ENCODE data around the gene CTTN.

GRCh38 chr11:70381350-70381749 lies 17.0 kb upstream of the CTTN start:
- TF ChIP-seq, protein P1, sequence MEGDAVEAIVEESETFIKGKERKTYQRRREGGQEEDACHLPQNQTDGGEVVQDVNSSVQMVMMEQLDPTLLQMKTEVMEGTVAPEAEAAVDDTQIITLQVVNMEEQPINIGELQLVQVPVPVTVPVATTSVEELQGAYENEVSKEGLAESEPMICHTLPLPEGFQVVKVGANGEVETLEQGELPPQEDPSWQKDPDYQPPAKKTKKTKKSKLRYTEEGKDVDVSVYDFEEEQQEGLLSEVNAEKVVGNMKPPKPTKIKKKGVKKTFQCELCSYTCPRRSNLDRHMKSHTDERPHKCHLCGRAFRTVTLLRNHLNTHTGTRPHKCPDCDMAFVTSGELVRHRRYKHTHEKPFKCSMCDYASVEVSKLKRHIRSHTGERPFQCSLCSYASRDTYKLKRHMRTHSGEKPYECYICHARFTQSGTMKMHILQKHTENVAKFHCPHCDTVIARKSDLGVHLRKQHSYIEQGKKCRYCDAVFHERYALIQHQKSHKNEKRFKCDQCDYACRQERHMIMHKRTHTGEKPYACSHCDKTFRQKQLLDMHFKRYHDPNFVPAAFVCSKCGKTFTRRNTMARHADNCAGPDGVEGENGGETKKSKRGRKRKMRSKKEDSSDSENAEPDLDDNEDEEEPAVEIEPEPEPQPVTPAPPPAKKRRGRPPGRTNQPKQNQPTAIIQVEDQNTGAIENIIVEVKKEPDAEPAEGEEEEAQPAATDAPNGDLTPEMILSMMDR (IDR thresholded peaks at IDR 0.05 in 2 of 3, conservative IDR thresholded peaks at IDR 0.05 in 1 of 3; ENCODE audit: insufficient read depth in 2 of 3, low read depth in 1 of 3, low read length in 3 of 3), result no peak
- TF ChIP-seq, protein P2, sequence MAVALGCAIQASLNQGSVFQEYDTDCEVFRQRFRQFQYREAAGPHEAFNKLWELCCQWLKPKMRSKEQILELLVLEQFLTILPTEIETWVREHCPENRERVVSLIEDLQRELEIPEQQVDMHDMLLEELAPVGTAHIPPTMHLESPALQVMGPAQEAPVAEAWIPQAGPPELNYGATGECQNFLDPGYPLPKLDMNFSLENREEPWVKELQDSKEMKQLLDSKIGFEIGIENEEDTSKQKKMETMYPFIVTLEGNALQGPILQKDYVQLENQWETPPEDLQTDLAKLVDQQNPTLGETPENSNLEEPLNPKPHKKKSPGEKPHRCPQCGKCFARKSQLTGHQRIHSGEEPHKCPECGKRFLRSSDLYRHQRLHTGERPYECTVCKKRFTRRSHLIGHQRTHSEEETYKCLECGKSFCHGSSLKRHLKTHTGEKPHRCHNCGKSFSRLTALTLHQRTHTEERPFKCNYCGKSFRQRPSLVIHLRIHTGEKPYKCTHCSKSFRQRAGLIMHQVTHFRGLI (CRISPR knock-in tag; IDR thresholded peaks at IDR 0.05), result no peak
- TF ChIP-seq, protein P3, sequence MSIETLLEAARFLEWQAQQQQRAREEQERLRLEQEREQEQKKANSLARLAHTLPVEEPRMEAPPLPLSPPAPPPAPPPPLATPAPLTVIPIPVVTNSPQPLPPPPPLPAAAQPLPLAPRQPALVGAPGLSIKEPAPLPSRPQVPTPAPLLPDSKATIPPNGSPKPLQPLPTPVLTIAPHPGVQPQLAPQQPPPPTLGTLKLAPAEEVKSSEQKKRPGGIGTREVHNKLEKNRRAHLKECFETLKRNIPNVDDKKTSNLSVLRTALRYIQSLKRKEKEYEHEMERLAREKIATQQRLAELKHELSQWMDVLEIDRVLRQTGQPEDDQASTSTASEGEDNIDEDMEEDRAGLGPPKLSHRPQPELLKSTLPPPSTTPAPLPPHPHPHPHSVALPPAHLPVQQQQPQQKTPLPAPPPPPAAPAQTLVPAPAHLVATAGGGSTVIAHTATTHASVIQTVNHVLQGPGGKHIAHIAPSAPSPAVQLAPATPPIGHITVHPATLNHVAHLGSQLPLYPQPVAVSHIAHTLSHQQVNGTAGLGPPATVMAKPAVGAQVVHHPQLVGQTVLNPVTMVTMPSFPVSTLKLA (conservative IDR thresholded peaks at IDR 0.05), result no peak
- TF ChIP-seq RAD21 (CRISPR knock-in tag; conservative IDR thresholded peaks at IDR 0.05 in 1 of 2, IDR thresholded peaks at IDR 0.05 in 1 of 2) (no peak), SOX6 (IDR thresholded peaks at IDR 0.05) (no peak), EZH2 (IDR thresholded peaks at IDR 0.05; ENCODE audit: borderline replicate concordance, low read depth, low read length) (no peak), TAL1 (IDR thresholded peaks at IDR 0.05) (no peak), TAF1 (IDR thresholded peaks at IDR 0.05; ENCODE audit: control insufficient read depth, extremely low read depth, insufficient read depth, low read length, severe bottlenecking) (no peak), POLR2A (conservative IDR thresholded peaks at IDR 0.05) (no peak), HDGF (IDR thresholded peaks at IDR 0.05) (no peak), KHSRP (IDR thresholded peaks at IDR 0.05) (no peak)
- TF ChIP-seq, protein P4, sequence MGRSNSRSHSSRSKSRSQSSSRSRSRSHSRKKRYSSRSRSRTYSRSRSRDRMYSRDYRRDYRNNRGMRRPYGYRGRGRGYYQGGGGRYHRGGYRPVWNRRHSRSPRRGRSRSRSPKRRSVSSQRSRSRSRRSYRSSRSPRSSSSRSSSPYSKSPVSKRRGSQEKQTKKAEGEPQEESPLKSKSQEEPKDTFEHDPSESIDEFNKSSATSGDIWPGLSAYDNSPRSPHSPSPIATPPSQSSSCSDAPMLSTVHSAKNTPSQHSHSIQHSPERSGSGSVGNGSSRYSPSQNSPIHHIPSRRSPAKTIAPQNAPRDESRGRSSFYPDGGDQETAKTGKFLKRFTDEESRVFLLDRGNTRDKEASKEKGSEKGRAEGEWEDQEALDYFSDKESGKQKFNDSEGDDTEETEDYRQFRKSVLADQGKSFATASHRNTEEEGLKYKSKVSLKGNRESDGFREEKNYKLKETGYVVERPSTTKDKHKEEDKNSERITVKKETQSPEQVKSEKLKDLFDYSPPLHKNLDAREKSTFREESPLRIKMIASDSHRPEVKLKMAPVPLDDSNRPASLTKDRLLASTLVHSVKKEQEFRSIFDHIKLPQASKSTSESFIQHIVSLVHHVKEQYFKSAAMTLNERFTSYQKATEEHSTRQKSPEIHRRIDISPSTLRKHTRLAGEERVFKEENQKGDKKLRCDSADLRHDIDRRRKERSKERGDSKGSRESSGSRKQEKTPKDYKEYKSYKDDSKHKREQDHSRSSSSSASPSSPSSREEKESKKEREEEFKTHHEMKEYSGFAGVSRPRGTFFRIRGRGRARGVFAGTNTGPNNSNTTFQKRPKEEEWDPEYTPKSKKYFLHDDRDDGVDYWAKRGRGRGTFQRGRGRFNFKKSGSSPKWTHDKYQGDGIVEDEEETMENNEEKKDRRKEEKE (IDR thresholded peaks at IDR 0.05; ENCODE audit: borderline replicate concordance in 1 of 2, control insufficient read depth in 1 of 2, low read depth in 2 of 2, low read length in 1 of 2), result no peak

Measured in K562 (cell line).